Epithelial cell of proximal tubule (primary cell): ENCODE results near the gene MEGF11. TPM values are rescaled to one million over a fixed set of nuclear protein-coding genes. Genes with fewer than 3 reads are reported as not detected.

Experiments
- DNase-seq: peaks from one replicate; pipeline ENCODE4 v3.0.0-alpha.2; 2011; ENCODE audit warnings: low read depth
- H3K4me3 ChIP-seq: 2 replicates; pipeline ENCODE4 v1.5.1; 2011; ENCODE audit warnings: low read depth, mild to moderate bottlenecking, low read length
- CTCF ChIP-seq: conservative IDR thresholded peaks from 2 replicates; pipeline ENCODE4 v1.5.1; 2012; ENCODE audit warnings: low read depth, mild to moderate bottlenecking, low read length
- total RNA-seq: library from RNA; depleted of rRNA; stranded (reverse); fragments of >200 nt; gene quantifications from 2 replicates; pipeline ENCODE4 v1.2.3, GENCODE V29; 2015

Gene MEGF11
- total RNA-seq, 1 donor from 2014 or later, result 3.7 TPM

- no peak overlapping the region for H3K4me3 ChIP-seq
- TF ChIP-seq CTCF, result no peak
- DNase-seq, result no peak
Measured at GRCh38 chr15:66214246-66214645, 39.3 kb downstream of the MEGF11 start.

DNA sequence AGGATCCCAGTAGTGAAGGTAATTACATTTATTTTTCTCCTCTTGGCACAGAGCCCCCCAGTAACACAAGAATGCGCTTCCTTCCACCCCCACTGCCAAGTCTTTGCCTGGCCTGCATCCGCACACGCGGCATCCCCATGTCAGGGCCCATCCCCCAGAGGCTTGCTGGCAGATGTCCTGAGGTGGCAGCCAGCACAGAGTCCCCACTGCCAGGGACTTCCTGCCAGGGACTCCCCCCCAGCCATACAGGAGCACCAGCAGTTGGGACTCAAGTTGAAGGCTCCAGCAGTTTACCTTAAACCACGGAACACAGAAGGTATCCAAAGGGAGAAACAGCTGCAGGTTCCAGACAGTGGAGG is 41.0 kb downstream of the MEGF11 start:
- no peak for DNase-seq
- no peak for TF ChIP-seq CTCF
- no peak overlapping the region for H3K4me3 ChIP-seq

DNA sequence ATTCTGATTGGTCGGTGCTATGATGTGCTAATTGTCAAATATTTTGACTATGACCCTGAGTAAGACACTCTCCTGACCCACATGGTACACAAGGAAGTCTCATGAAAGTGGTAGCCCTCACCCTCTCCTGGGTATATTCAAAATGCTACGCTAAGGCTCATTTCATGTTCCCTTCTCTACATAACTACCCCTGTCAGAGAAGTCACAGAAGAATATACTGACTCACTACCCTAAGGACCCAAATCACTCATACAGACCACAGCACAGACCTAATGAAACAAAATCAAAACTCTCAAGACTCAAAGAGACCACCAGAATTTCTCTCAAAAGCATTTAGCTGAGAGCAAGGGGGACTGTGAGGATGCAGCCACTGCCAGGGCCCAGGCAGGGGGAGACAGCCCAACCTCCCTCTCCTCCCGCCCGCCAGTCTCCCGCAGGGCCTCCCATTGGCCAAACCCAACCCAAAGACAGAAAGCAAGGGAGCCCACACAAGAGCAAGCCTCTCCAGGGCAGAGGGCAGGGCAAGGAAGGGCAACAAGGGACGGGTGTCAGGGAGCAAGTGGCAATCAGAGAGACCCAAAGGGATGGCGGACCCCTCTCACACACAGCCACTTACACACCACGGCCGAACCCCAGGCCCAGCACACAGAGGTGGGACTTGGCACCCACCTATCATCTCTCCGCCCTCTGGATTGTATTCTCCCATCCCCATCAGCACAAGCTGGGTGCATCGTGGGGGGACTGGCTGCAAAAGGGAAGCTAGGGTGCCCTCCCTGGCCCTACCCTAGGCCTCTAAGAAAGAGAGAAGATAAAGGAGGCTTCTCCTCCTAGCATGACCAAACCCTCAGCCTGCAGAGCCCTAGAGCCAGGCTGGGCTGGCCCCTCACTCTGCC is 41.6 kb downstream of the MEGF11 start:
- H3K4me3 ChIP-seq, result no peak overlapping the region
- TF ChIP-seq CTCF, result no peak
- no peak for DNase-seq

DNA sequence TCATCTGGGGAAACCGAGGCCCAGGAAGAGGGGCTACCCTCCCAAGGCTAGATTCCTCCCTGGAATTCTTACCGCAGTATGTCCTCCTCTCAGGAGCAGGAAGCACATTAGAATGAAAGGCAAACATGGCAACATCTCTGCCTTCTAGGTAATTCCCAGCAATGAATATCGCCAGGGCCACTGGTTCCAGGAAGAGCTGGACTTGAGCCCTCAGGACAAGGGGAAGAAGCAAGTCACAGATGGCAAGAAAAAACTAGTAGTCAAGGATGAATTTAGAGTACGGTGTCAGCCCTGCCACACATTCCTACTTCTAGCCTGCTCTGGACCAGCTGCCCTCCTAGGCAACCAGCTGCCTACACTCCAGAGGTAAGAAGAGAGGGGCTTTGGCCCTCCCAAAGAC is 42.9 kb downstream of the MEGF11 start:
- TF ChIP-seq CTCF, result no peak

DNA sequence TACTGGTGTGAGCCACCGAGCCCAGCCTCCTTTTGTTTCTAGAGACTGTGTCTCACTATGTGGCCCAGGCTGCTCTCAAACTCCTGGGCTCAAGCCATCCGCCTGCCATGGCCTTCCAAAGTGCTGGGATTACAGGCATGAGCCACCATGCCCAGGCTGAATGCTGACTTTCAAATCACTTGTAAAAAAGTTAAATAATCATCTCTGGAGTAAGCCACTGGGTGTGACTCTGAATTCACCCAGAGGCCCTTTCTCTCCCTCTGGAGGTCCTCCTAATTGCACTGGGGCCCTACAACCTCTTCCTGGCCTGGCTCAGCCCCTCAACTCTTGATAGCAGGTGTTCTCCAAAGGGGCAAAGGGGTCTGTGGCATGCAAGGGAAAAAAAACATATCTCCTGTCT is 54.8 kb downstream of the MEGF11 start:
- DNase-seq, result no peak
- no peak for TF ChIP-seq CTCF
- no peak overlapping the region for H3K4me3 ChIP-seq

More for the DNA sequence above, 42.9 kb downstream of the MEGF11 start:
- no peak overlapping the region for H3K4me3 ChIP-seq
- no peak for DNase-seq

DNA sequence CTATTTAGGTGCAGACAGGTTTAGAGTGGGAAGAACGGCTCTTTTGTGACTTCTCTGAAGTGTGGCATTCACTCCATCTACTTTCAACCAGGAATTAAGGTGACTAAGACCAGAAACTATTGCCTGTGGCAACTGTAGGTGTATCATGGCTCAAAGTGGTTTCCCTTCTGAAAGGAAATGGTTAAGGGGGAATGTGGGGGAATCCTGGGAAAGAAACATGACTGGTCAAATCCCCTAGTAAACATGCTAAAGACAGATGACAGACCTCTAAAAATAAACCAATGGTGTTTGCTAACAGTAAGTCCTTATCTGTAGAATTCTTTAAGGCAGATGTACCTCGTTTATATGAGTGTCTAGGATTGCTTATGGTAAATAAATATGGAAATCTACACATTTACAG is 56.9 kb downstream of the MEGF11 start:
- H3K4me3 ChIP-seq, result no peak overlapping the region
- peak; percentile 20 for DNase-seq
- TF ChIP-seq CTCF, result no peak
